ENCODE results near the gene ASGR2.

The ASGR2 gene

DNA sequence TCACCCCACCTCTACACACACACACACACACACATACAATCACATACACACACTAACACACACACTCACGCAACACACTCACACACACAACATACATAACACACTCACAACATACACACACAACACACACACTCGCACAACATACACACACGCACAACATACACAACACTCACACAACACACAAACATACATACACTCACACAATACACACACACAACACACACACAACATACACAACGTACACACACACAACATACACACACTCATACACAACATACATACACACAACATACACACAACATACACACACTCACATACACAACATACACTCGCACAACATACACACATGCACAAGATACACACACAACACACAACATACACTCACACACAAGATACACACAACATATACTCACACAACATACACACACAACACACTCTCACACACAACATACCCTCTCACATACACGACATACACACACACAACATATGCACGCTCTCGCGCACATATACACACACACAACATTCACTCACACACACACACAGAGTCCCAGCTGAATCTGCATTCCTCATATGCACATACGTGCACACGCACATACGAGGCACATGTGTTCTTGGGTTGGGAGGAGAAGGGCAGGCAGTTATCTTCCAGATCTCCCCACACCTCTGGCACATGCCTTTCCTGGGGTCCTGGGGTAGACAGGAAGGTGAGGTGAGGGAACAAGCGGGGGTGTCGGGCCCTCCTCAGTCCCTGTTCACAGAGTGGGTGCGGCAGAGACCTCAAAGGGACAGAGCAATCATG is 1.1 kb downstream of the ASGR2 start:
- Histone ChIP-seq H3K4me1 (ENCODE audit: insufficient read depth, low read length) (no peaks in the 10 kb centered on the region), H3K9me3 (ENCODE audit: insufficient read depth, low read length, severe bottlenecking) (no peaks in the 10 kb centered on the region), H3K27ac (ENCODE audit: low read length) (no peak overlapping the region), H3K4me3 (ENCODE audit: low read depth in 1 of 2, low read length in 2 of 2) (no peak overlapping the region), H4K20me1 (ENCODE audit: insufficient read depth, low read length) (no peaks in the 10 kb centered on the region), H3K27me3 (ENCODE audit: insufficient read depth, low read length, poor library complexity) (no peaks in the 10 kb centered on the region), H3K79me2 (ENCODE audit: insufficient read depth, low read length) (no peaks in the 10 kb centered on the region), H2AFZ (ENCODE audit: low read depth, low read length) (no peak overlapping the region), H3K4me2 (ENCODE audit: insufficient read depth, low read length) (no peak overlapping the region), H3K9ac (ENCODE audit: low read depth, low read length) (no peak overlapping the region), H3K36me3 (ENCODE audit: insufficient read depth, low read length) (no peaks in the 10 kb centered on the region)
- TF ChIP-seq EZH2 (IDR thresholded peaks at IDR 0.05; ENCODE audit: borderline replicate concordance, low read depth, low read length, severe bottlenecking) = no peak
- TF ChIP-seq, protein P1, sequence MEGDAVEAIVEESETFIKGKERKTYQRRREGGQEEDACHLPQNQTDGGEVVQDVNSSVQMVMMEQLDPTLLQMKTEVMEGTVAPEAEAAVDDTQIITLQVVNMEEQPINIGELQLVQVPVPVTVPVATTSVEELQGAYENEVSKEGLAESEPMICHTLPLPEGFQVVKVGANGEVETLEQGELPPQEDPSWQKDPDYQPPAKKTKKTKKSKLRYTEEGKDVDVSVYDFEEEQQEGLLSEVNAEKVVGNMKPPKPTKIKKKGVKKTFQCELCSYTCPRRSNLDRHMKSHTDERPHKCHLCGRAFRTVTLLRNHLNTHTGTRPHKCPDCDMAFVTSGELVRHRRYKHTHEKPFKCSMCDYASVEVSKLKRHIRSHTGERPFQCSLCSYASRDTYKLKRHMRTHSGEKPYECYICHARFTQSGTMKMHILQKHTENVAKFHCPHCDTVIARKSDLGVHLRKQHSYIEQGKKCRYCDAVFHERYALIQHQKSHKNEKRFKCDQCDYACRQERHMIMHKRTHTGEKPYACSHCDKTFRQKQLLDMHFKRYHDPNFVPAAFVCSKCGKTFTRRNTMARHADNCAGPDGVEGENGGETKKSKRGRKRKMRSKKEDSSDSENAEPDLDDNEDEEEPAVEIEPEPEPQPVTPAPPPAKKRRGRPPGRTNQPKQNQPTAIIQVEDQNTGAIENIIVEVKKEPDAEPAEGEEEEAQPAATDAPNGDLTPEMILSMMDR (IDR thresholded peaks at IDR 0.05; ENCODE audit: borderline replicate concordance, extremely low read depth, low read length, poor library complexity, severe bottlenecking) = no peak
- DNase-seq (no peak), ATAC-seq (ENCODE audit: insufficient read depth, low read depth) (no peak; the same call in 2 of the 3 replicates)

DNA sequence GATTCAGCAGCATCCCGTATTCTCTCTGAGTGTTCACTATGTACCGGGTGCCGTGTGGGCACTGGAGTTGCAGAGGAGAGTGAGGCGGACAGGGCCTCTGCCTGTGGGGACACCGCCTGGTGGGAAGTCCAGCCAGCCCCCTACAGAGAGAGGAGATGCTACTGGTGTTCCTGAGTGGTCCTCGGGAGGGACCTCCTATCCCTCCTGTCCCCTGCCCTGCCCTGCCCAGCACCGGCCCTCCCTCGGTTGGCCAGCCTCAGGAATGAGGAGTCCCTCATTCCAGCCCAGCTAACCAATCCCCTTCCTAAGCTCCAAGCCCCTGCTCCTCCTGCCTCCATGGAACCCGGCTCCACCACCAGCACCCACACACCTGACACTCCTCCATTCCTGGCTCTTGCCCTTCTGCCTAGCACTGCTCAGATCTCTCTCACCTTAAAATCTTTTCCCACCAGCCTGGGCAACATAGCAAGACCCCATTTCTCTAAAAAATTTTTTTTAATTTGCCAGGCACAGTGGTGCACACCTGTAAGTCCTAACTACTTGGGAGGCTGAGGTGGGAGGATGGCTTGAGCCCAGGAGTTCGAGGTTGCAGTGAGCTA is 2.0 kb downstream of the ASGR2 start:
- no peak overlapping the region for H3K4me3 ChIP-seq (ENCODE audit: low read depth in 1 of 2, low read length in 2 of 2)
- no peak overlapping the region for H2AFZ ChIP-seq (ENCODE audit: low read depth, low read length)
- H3K9me3 ChIP-seq (ENCODE audit: insufficient read depth, low read length, severe bottlenecking) = no peaks in the 10 kb centered on the region
- H3K9ac ChIP-seq (ENCODE audit: low read depth, low read length) = no peak overlapping the region
- H3K27ac ChIP-seq (ENCODE audit: low read length) = no peak overlapping the region
- H3K4me2 ChIP-seq (ENCODE audit: insufficient read depth, low read length) = no peak overlapping the region
- H3K79me2 ChIP-seq (ENCODE audit: insufficient read depth, low read length) = no peaks in the 10 kb centered on the region
- no peak for TF ChIP-seq EZH2 (IDR thresholded peaks at IDR 0.05; ENCODE audit: borderline replicate concordance, low read depth, low read length, severe bottlenecking)
- TF ChIP-seq, protein P1 (IDR thresholded peaks at IDR 0.05; ENCODE audit: borderline replicate concordance, extremely low read depth, low read length, poor library complexity, severe bottlenecking) = no peak
- ATAC-seq (ENCODE audit: insufficient read depth, low read depth) = no peak
- H3K27me3 ChIP-seq (ENCODE audit: insufficient read depth, low read length, poor library complexity) = no peaks in the 10 kb centered on the region
- no peak for DNase-seq
- no peaks in the 10 kb centered on the region for H3K36me3 ChIP-seq (ENCODE audit: insufficient read depth, low read length)
- H3K4me1 ChIP-seq (ENCODE audit: insufficient read depth, low read length) = no peaks in the 10 kb centered on the region
- no peaks in the 10 kb centered on the region for H4K20me1 ChIP-seq (ENCODE audit: insufficient read depth, low read length)

DNA sequence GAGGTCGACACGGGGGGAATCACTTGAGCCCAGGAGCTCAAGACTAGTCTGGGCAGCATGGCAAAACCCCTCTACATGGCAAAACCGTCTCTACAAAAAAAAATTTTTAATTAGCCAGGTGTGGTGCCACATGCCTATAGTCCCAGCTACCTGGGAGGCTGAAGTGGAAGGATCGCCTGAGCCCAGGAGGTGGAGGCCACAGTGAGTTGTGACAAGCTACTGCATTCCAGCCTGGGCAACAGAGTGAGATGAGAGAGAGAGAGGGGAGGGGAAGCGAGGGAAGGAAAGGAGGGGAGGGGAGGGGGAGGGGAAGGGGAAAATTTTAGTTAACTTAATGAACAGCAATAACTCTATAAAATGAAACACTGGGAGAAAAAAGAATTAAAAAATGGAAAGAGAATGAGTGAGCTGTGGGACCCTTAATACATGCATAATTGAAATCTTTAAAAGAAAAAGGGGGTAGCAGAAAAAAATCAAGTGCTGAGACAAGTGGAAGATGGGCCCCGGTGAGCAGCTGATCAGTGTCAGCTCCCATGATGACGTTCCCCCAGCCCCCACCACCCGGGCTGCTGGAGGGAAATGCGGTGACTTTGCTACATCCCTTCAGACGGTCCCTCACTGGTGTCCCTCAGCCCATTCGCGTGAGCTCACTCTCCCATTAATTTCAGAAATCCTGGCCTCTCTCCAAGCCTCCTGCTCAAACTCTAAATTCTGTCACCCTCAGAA is 2.7 kb downstream of the ASGR2 start:
- ATAC-seq (ENCODE audit: insufficient read depth, low read depth) (no peak), DNase-seq (no peak)
- Histone ChIP-seq H3K9ac (ENCODE audit: low read depth, low read length) (no peak overlapping the region), H3K79me2 (ENCODE audit: insufficient read depth, low read length) (no peaks in the 10 kb centered on the region), H3K4me1 (ENCODE audit: insufficient read depth, low read length) (no peaks in the 10 kb centered on the region), H3K36me3 (ENCODE audit: insufficient read depth, low read length) (no peaks in the 10 kb centered on the region), H4K20me1 (ENCODE audit: insufficient read depth, low read length) (no peaks in the 10 kb centered on the region), H2AFZ (ENCODE audit: low read depth, low read length) (no peak overlapping the region), H3K4me3 (ENCODE audit: low read depth in 1 of 2, low read length in 2 of 2) (no peak overlapping the region), H3K27ac (ENCODE audit: low read length) (no peak overlapping the region), H3K9me3 (ENCODE audit: insufficient read depth, low read length, severe bottlenecking) (no peaks in the 10 kb centered on the region), H3K27me3 (ENCODE audit: insufficient read depth, low read length, poor library complexity) (no peaks in the 10 kb centered on the region), H3K4me2 (ENCODE audit: insufficient read depth, low read length) (no peak overlapping the region)
- TF ChIP-seq EZH2 (IDR thresholded peaks at IDR 0.05; ENCODE audit: borderline replicate concordance, low read depth, low read length, severe bottlenecking) = no peak
- TF ChIP-seq, protein P1 (IDR thresholded peaks at IDR 0.05; ENCODE audit: borderline replicate concordance, extremely low read depth, low read length, poor library complexity, severe bottlenecking) = no peak
